Activated naive CD4-positive, alpha-beta T cell treated with anti-CD3 and anti-CD28 coated beads, Interleukin-2, amount 10 ng/mL, durations not matched to agents 5 hours and 36 hours (primary cell): ENCODE data around the gene ZNF304. TPM values are rescaled to one million over a fixed set of nuclear protein-coding genes. Genes with fewer than 3 reads are reported as not detected.

Source experiments
- total RNA-seq, 2 experiments: library from RNA; stranded (reverse); gene quantifications; one replicate each; pipeline ENCODE4 v1.2.3, GENCODE V29; 2021

Gene ZNF304
- 1 to 10 TPM; 8.7 to 9.3 TPM for total RNA-seq

GRCh38 chr19:57350877-57351805 is at the start of gene ZNF304:
TSS of gene ZNF304 (plus strand) at chr19:57351271. CDS start at chr19:57351665, 394 bp downstream.

GRCh38 chr19:57320180-57321084 is 30.6 kb upstream of the ZNF304 start, which contains the start of gene ZNF543:
TSS of gene ZNF543 (plus strand) at chr19:57320472. CDS start at chr19:57320854, 382 bp downstream.

GRCh38 chr19:57362997-57363687 is 12.1 kb downstream of the ZNF304 start, which contains the start of the genes TRAPPC2B and ZNF547:
TSS of gene TRAPPC2B (plus strand) at chr19:57363551. CDS start at chr19:57364834, 1,283 bp downstream.
TSS of gene ZNF547 (plus strand) at chr19:57363551. CDS start at chr19:57368556, 5,005 bp downstream.

GRCh38 chr19:57389730-57390598 is 38.9 kb downstream of the ZNF304 start, which contains the start of gene ZNF548:
TSS of gene ZNF548 (plus strand) at chr19:57389854. CDS start at chr19:57390100, 246 bp downstream.

Other genes starting within 250 kb of the ZNF304 start
- gene USP29, start 231.3 kb upstream of the ZNF304 start, total RNA-seq = not detected
- gene ZIM3, start 206.1 kb upstream of the ZNF304 start, total RNA-seq = not detected
- gene DUXA, start 183.8 kb upstream of the ZNF304 start, total RNA-seq = not detected
- gene ZNF264, start 159.8 kb upstream of the ZNF304 start, total RNA-seq = 10 to 100 TPM; 41.3 to 41.9 TPM
- gene AURKC, start 120.2 kb upstream of the ZNF304 start, total RNA-seq = under 1 TPM; 0.41 to 0.83 TPM
- 10 to 100 TPM; 10.4 to 11.7 TPM for gene ZNF805, start 110.6 kb upstream of the ZNF304 start, total RNA-seq
- 10 to 100 TPM; 39.4 to 45.1 TPM for gene ZNF460, start 70.8 kb upstream of the ZNF304 start, total RNA-seq
- gene ZNF543, start 30.8 kb upstream of the ZNF304 start, total RNA-seq = 1 to 10 TPM; 7.7 to 7.8 TPM
- gene TRAPPC2B, start 12.3 kb downstream of the ZNF304 start, total RNA-seq = 10 to 100 TPM in 1 of 2 experiments, 1 to 10 TPM in 1; 9.5 to 10.7 TPM
- 1 to 10 TPM; 3.8 to 3.9 TPM for gene ZNF547, start 12.3 kb downstream of the ZNF304 start, total RNA-seq
- gene ZNF548, start 38.6 kb downstream of the ZNF304 start, total RNA-seq = 10 to 100 TPM; 40.7 to 42.4 TPM
- 10 to 100 TPM; 13.0 to 14.3 TPM for gene ZNF17, start 59.9 kb downstream of the ZNF304 start, total RNA-seq
- 10 to 100 TPM; 14.1 to 14.7 TPM for gene ZNF749, start 84.1 kb downstream of the ZNF304 start, total RNA-seq
- under 1 TPM; 0.18 to 0.29 TPM for gene VN1R1, start 105.9 kb downstream of the ZNF304 start, total RNA-seq
- gene ZNF772, start 126.3 kb downstream of the ZNF304 start, total RNA-seq = 10 to 100 TPM; 10.9 to 11.4 TPM
- 10 to 100 TPM; 10.8 to 12.6 TPM for gene ZNF419, start 136.5 kb downstream of the ZNF304 start, total RNA-seq
- gene ZNF773, start 148.7 kb downstream of the ZNF304 start, total RNA-seq = 10 to 100 TPM; 11.1 to 11.6 TPM
- 1 to 10 TPM; 9.5 to 9.8 TPM for gene ZNF549, start 176.1 kb downstream of the ZNF304 start, total RNA-seq
- 10 to 100 TPM; 15.8 TPM for gene ZNF550, start 208.6 kb downstream of the ZNF304 start, total RNA-seq
- 1 to 10 TPM; 7.4 to 8.5 TPM for gene ZNF416, start 227.6 kb downstream of the ZNF304 start, total RNA-seq
- gene ZIK1, start 232.9 kb downstream of the ZNF304 start, total RNA-seq = 1 to 10 TPM; 8.0 to 9.4 TPM
- 1 to 10 TPM; 7.6 to 8.2 TPM for gene ZNF530, start 248.6 kb downstream of the ZNF304 start, total RNA-seq